NCI-H2196 (cell line): ENCODE measurements around the gene PPP1CA.

Experiments
- DNase-seq: peaks from one replicate; lab custom pipeline; 2025; ENCODE audit not compliant: unreplicated experiment; lab: John Stamatoyannopoulos, UW

PPP1CA gene

GRCh38 chr11:67370351-67371076 is 31.1 kb downstream of the PPP1CA start:
- DNase-seq, result no peak

GRCh38 chr11:67369801-67370284 is 31.8 kb downstream of the PPP1CA start:
- no peak for DNase-seq

- DNase-seq, result no peak
Measured at GRCh38 chr11:67369275-67369674, 32.4 kb downstream of the PPP1CA start.

DNA sequence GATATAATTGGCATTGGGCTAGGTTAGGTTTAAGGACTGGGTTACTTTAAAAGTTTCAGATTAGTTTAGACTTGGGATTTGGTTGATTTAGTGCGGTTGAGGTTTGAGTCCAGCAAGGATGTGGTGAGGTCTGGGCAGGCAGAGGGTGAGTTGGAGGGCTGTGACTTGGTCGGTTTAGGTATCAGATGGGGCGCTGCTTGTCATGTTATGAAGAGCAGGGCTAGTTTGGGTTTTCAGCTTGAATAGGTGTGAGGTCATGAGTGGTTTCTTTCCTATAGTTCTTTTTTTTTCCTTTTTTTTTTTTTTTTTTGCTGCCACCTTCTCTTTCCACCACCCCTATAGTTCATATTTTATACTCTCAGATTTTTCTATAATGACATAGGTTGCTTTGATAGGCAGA is 33.0 kb downstream of the PPP1CA start:
- DNase-seq, result no peak

- DNase-seq, result no peak
Measured at GRCh38 chr11:67367761-67368227, 33.9 kb downstream of the PPP1CA start.

DNA sequence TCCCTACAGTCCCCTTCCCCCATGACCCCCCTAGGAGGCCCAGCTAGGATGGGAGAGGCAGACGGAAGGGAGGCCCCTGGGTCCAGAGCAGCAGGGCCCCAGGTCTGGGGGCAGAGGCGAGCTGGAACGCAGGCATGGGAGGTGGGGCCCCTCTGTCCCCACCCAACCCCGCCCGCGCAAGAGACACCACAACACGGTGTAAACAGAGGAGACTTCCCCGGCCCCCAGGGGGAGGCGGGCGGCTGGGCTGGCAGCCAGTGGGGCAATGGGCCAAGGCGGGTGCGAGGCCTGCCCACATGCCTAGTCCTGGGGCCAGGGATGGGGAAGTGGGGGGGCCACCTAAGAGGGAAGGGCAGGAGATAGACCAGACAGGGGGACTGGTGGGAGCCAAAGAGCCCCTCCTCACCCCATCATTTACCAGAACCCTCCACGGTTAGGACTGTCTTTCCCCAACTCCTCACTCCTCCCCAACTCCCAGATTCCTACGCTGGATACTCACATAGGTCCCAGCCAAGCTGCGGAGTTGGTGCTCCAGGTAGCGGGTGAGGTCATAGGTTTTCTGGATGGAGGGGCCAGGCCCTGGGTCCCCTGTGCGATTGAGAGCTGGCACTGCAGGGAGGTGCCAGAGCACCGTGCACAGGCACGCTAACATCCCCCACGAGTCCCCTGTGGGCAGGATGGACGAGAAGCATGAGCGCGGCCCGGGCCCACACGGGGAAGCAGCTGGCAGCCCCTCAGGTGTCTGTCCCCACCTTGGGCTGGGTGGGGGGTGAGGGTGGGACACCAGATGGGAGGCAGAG is 34.5 kb downstream of the PPP1CA start:
- no peak for DNase-seq

DNA sequence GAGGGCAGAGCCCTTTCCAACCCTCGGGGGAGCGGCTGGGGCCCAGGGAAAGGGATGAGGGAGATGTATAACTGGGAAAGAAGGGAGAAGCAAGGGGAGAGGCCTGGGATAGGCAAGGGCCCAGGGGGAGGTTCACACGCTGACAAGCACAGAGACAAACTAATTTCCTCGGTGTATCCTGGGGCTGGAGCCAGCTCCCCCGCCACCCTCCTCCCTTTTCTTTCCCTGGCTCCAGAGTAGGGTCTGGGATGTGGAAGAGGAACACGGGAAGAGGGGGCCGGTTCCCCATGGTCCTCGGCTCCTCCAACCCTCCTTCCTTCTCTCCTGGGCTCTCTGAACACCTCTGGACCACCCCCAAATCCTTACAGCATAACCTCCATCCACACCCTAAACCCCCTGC is 35.1 kb downstream of the PPP1CA start:
- no peak for DNase-seq

DNA sequence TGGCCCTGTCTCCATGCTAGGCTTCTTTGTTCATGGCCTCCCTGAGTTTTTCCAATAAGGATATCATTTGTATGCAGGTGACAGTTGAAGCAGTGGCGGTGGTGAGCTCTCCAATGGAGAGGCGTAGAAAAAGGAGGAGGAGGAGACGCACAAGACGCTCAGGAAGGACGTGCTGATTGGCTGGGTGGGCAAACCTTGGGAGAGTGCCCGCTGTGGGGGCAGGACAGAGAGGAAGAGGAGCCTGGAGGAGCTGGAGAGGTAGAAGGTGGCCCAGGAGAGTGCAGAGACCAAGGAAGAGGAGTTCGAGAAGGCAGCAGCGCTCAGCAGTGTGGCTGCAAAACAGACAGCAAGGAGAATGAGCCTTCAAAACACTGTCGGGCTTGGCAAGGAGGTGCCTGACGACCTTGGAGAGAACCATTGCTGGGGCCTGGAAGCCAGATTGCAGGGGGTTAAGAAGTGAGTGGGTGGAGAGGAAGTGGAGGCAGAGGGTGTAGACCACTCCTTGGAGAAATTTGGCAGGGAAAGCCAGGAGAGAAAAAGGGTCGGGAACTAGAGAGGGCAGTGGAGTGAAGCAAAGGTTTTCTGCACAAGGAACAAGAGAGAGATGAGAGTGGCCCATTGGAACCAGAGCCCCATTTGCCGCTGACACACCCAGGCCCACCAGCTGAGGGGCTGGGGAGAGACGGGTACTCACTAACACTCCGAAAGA is 35.8 kb downstream of the PPP1CA start:
- DNase-seq, result no peak

DNA sequence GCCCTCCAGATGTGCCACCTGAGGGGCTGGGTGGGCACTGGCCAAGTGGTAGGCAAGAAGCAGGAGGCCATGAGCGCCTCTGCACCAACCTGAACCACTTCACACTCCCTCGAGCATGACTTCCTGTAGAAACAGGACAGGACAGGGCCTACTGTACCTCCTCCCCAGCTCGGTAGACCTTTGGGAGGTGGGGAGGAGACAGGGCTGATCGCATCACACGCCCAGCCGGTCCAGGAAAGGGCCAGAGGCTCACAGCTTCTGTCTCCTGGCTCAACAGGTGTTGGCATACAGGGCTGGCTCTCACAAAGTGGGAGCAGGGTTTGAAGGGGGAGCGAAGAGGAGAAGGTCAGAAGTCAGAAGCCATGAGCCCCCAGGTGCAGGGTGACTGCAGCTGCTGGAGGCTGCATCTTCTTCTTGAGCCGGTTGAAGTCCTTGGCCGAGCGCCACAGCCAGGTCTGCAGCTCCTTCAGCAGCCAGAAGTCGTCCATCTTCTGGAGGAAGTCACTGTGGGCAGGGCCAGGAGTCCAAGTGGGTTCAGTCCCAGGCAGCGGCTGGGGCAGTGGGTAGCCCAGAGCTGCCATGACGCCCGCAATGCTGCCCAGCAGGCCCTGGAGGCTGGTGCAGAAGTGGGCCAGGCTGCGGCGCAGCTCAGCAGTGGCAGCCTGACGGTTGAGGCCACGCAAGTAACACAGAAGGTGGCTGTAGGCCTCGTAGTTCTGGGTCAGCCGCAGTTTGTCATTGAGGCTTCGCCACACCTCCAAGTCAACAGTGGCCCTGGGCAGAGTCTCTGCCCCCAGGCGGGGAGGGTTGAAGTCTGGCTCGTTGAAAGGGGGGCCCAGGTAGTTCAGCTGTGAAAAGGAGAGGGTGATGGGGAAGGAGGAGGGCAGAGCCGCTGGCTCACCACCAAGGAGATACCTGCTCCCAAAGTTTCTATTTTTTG is 36.6 kb downstream of the PPP1CA start:
- no peak for DNase-seq

GRCh38 chr11:67364169-67364568 is 37.5 kb downstream of the PPP1CA start:
- no peak for DNase-seq

GRCh38 chr11:67357831-67358670 is 43.6 kb downstream of the PPP1CA start:
- no peak for DNase-seq

GRCh38 chr11:67356864-67357561 is 44.6 kb downstream of the PPP1CA start:
- peak; percentile 81 for DNase-seq

GRCh38 chr11:67356387-67356863 is 45.2 kb downstream of the PPP1CA start:
- no peak for DNase-seq

DNA sequence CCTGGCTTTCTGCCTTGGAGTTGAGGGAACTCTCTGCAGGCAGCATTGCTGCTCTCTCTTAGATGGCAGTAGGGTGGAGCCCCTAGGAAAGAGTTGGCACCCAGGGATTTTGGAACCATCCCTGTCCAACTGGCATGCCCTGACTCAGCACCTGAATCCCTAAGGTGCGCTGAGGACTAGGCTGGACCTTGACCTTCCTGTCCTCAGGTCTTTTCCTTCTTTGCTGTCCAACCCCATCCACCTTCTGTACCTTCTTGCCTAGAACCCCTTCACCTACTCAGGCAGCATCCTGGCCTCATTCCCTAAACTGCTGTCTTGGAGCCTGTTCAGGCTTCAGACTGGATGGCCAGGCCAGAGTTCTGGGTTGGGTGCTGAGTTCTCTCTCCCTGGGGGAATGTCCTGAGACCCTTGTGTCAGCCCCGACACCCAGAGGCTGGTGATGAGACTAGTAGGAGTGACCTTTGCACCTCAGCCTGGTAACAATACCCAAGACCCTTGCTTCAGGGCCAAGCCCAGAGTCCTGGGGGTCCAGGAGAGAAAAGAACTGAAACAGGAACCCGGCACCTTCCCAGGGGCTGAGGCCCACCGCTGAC is 45.8 kb downstream of the PPP1CA start:
- DNase-seq, result no peak

- DNase-seq, result no peak
Measured at GRCh38 chr11:67355023-67355793, 46.5 kb downstream of the PPP1CA start.

- DNase-seq, result no peak
Measured at GRCh38 chr11:67354075-67355022, 47.3 kb downstream of the PPP1CA start.
